ENCODE results near the gene SSH2. TPM values are rescaled to one million over a fixed set of nuclear protein-coding genes. Genes with fewer than 3 reads are reported as not detected.
"Not testable (repeated sequence)": the region's sequence is repeated elsewhere in the genome, so short reads cannot be mapped to it uniquely, and the experiment has no call there.

The SSH2 gene
- total RNA-seq, 5 donors from 2014 or later (not counting 1 experiment from before 2014, with no cell fraction given) = 76.2 to 115 (median 82.7) TPM

DNA sequence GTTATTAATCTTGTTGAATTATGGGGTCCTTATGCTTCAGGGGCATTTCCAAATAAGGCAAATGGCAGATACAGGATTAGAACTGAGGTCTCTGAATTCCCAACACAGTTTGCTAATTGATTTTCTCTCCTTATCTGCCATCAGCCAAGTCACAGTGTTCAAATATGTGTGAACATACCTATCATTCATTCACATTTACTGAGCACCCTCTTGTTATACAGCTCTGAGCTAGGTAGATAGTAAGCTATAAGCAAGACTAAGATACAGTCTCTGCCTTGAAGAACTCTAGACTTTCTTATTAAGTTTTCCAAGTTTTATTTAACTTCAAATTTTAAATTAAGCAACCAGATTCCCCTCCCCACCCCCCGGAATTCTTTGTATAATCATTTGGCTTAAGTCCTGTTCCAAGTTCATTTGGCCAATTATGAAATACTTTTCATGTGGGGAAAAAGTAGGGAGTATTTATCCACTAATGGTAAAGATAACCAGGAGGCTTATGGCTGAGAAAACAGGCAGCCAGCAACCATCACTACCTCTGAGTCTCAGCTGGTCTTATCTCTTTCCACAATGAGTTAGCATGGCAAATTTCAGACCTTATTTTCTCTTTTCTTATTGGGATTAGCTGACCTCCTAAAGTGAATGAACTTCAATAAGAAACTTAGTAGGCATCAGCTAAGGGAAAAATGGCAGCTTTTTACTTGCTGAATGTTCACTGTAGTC is 275.9 kb downstream of the SSH2 start:
- H3K4me3 ChIP-seq (ENCODE audit: control insufficient read depth in 1 of 2, extremely low read depth in 1 of 2, low read length in 1 of 2) = no peak overlapping the region
- H3K27ac ChIP-seq (ENCODE audit: low read length) = no peak overlapping the region
- no peaks in the 10 kb centered on the region for H3K27me3 Mint-ChIP-seq
- peaks cover 35% of the 10 kb centered on the region for H3K36me3 Mint-ChIP-seq
- H3K4me1 ChIP-seq (ENCODE audit: control insufficient read depth in 1 of 2, extremely low read depth in 1 of 2, insufficient read depth in 2 of 2, low read length in 2 of 2) = peaks cover 0 to under 1% of the 10 kb centered on the region in 2 experiments
- no peak for ATAC-seq (replicated peaks in 1 of 4)
- peaks cover 2 to 6% (median 2%) of the 10 kb centered on the region in 3 donors for H3K4me1 Mint-ChIP-seq
- H3K27me3 ChIP-seq (replicated peaks in 1 of 2; ENCODE audit: control insufficient read depth in 2 of 2, extremely low read depth in 1 of 2, insufficient read depth in 2 of 2, low read length in 1 of 2) = no peaks in the 10 kb centered on the region
- DNase-seq = no peak
- ChIA-PET POLR2A (interaction anchor here in 1 of 2 donors (1.2 kb wide), 1 partner anchor 67 kb away, joined by 3 read pairs; no protein-coding TSS in a partner anchor), CTCF (interaction anchor here (0.5 to 1.4 kb wide), 4 partner anchors 15 to 154 kb away, joined by 3 to 6 read pairs (median 4); no protein-coding TSS in a partner anchor)
- peak overlapping the region in 1 of 2 donors; percentile 48 for H3K27ac Mint-ChIP-seq
- peaks cover 2 to 60% of the 10 kb centered on the region in 2 donors for H3K36me3 ChIP-seq (ENCODE audit: control insufficient read depth in 2 of 2, extremely low read depth in 1 of 2, insufficient read depth in 1 of 2, low read length in 1 of 2)
- no peaks in the 10 kb centered on the region for H3K9me3 ChIP-seq
- no peak overlapping the region for H3K4me3 Mint-ChIP-seq
- no peaks in the 10 kb centered on the region for H3K9me3 Mint-ChIP-seq
- WGBS (ENCODE audit: insufficient coverage) = no CpG with 5 or more reads among the region's 1 CpG

DNA sequence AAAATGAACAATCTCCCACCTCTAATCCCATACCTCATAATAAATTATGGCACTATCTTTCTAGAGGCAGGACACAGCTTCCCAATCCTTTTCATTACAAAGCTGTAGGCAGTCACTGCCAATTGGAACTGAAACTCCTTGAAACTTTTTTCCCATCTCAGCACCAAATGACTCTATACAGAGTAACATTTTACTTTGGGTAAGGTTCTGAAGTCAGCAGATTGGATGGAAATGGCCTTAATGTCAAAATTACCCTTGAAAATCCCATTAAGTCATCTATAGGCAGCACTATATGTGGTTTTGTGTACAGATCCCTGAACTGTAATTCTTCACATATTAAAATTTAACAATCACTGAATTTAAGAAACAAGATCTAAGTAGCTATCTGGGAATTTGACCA is 277.1 kb downstream of the SSH2 start:
- Histone ChIP-seq H3K4me1 (ENCODE audit: control insufficient read depth in 1 of 2, extremely low read depth in 1 of 2, insufficient read depth in 2 of 2, low read length in 2 of 2) (no peaks in the 10 kb centered on the region), H3K36me3 (ENCODE audit: control insufficient read depth in 2 of 2, extremely low read depth in 1 of 2, insufficient read depth in 1 of 2, low read length in 1 of 2) (peaks cover 0 to 64% of the 10 kb centered on the region in 2 donors), H3K27ac (ENCODE audit: low read length) (no peak overlapping the region), H3K9me3 (no peaks in the 10 kb centered on the region), H3K27me3 (replicated peaks in 1 of 2; ENCODE audit: control insufficient read depth in 2 of 2, extremely low read depth in 1 of 2, insufficient read depth in 2 of 2, low read length in 1 of 2) (no peaks in the 10 kb centered on the region), H3K4me3 (ENCODE audit: control insufficient read depth in 1 of 2, extremely low read depth in 1 of 2, low read length in 1 of 2) (no peak overlapping the region)
- no peak for DNase-seq
- Mint-ChIP-seq H3K27me3 (no peaks in the 10 kb centered on the region), H3K36me3 (peaks cover 39% of the 10 kb centered on the region), H3K9me3 (no peaks in the 10 kb centered on the region), H3K27ac (peak overlapping the region; percentile 11 to 60), H3K4me3 (no peak overlapping the region), H3K4me1 (peaks cover 0 to 13% (median 1%) of the 10 kb centered on the region in 3 donors)
- no peak for ATAC-seq (replicated peaks in 1 of 4)
- POLR2A ChIA-PET = no interaction called here
- CTCF ChIA-PET = no interaction called here

DNA sequence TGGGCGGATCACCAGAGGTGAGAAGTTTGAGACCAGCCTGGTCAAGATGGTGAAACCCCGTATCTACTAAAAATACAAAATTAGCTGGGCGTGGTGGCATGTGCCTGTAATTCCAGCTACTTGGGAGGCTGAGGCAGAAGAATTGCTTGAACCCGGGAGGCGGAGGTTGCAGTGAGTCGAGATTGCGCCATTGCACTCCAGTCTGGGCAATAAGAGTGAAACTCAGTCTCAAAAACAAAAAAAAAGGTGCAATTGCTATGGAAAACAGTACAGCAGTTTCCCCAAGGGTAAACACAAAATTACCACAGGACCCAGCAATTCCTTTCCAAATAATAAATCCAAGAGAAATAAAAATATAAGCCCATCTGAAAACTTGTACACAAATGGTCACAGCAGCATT is 278.1 kb downstream of the SSH2 start:
- H3K27me3 ChIP-seq (replicated peaks in 1 of 2; ENCODE audit: control insufficient read depth in 2 of 2, extremely low read depth in 1 of 2, insufficient read depth in 2 of 2, low read length in 1 of 2); H3K27me3 Mint-ChIP-seq; H3K4me3 ChIP-seq (ENCODE audit: control insufficient read depth in 1 of 2, extremely low read depth in 1 of 2, low read length in 1 of 2); H3K27ac Mint-ChIP-seq; H3K9me3 Mint-ChIP-seq; ATAC-seq (replicated peaks in 1 of 4); POLR2A ChIA-PET; H3K4me1 ChIP-seq (ENCODE audit: control insufficient read depth in 1 of 2, extremely low read depth in 1 of 2, insufficient read depth in 2 of 2, low read length in 2 of 2); H3K4me3 Mint-ChIP-seq; H3K27ac ChIP-seq (ENCODE audit: low read length); H3K9me3 ChIP-seq; DNase-seq; CTCF ChIA-PET: not testable (repeated sequence)
- peaks cover 0 to 15% (median 1%) of the 10 kb centered on the region in 3 donors for H3K4me1 Mint-ChIP-seq
- WGBS (ENCODE audit: insufficient coverage) = 91% methylated on average over 3 of the region's 7 CpGs
- H3K36me3 ChIP-seq (ENCODE audit: control insufficient read depth in 2 of 2, extremely low read depth in 1 of 2, insufficient read depth in 1 of 2, low read length in 1 of 2) = peaks cover 0 to 70% of the 10 kb centered on the region in 2 donors
- peaks cover 41% of the 10 kb centered on the region for H3K36me3 Mint-ChIP-seq

DNA sequence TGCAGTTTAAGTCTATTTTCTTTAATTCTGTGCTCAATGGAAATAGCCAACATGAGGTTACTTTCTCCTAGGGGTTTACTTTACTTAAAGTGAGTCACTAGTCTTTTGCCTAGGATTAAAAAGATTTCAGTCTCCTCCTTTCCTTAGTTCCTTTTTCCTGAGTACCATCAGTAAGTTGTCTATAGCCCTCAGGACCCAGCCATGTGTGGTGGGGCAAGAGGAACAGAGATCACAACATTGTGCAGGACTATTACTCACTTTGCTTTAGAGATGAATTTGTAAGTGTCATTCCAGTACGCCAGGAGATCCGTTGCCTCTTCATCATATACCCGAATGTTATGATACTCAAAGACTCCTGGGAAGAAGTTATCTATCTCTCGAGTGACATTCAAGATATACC is 279.6 kb downstream of the SSH2 start:
- ATAC-seq (replicated peaks in 1 of 4) (no peak), DNase-seq (no peak)
- no peak overlapping the region for H3K27ac ChIP-seq (ENCODE audit: low read length)
- H3K27ac Mint-ChIP-seq = no peak overlapping the region
- no peak overlapping the region for H3K4me3 ChIP-seq (ENCODE audit: control insufficient read depth in 1 of 2, extremely low read depth in 1 of 2, low read length in 1 of 2)
- 93% methylated on average over 2 of the region's 4 CpGs for WGBS (ENCODE audit: insufficient coverage)
- peaks cover 0 to 70% of the 10 kb centered on the region in 2 donors for H3K36me3 ChIP-seq (ENCODE audit: control insufficient read depth in 2 of 2, extremely low read depth in 1 of 2, insufficient read depth in 1 of 2, low read length in 1 of 2)
- H3K4me1 Mint-ChIP-seq = peaks cover 0 to 8% (median 1%) of the 10 kb centered on the region in 3 donors
- H3K9me3 Mint-ChIP-seq = no peaks in the 10 kb centered on the region
- no peaks in the 10 kb centered on the region for H3K4me1 ChIP-seq (ENCODE audit: control insufficient read depth in 1 of 2, extremely low read depth in 1 of 2, insufficient read depth in 2 of 2, low read length in 2 of 2)
- H3K27me3 ChIP-seq (replicated peaks in 1 of 2; ENCODE audit: control insufficient read depth in 2 of 2, extremely low read depth in 1 of 2, insufficient read depth in 2 of 2, low read length in 1 of 2) = no peaks in the 10 kb centered on the region
- H3K4me3 Mint-ChIP-seq = no peak overlapping the region
- H3K27me3 Mint-ChIP-seq = no peaks in the 10 kb centered on the region
- H3K36me3 Mint-ChIP-seq = peaks cover 36% of the 10 kb centered on the region
- ChIA-PET CTCF (no interaction called here), POLR2A (interaction anchor here in 1 of 2 donors (0.6 kb wide), 1 partner anchor 72 kb away, joined by 5 read pairs; no protein-coding TSS in a partner anchor)
- H3K9me3 ChIP-seq = no peaks in the 10 kb centered on the region

DNA sequence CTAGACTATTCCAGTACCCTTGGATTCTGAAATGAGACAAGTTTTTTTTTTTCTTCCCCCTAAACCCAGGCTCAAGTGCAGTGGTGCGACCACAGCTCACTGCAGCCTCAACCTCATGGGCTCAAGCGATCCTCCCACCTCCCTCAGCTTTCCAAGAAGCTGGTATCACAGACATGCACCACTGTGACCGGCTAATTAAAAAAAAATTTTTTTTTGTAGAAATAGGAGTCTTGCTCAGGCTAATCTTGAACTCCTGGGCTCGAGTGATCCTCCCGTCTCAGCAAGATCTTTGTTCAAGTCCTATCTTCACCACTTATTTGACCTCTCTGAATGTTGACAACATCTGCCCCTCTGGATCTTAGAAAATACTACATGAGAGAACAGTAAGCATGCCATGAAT is 280.7 kb downstream of the SSH2 start:
- DNase-seq = no peak
- Histone ChIP-seq H3K36me3 (ENCODE audit: control insufficient read depth in 2 of 2, extremely low read depth in 1 of 2, insufficient read depth in 1 of 2, low read length in 1 of 2) (peaks cover 0 to 70% of the 10 kb centered on the region in 2 donors), H3K4me1 (ENCODE audit: control insufficient read depth in 1 of 2, extremely low read depth in 1 of 2, insufficient read depth in 2 of 2, low read length in 2 of 2) (no peaks in the 10 kb centered on the region), H3K9me3 (no peaks in the 10 kb centered on the region), H3K27ac (ENCODE audit: low read length) (no peak overlapping the region), H3K4me3 (ENCODE audit: control insufficient read depth in 1 of 2, extremely low read depth in 1 of 2, low read length in 1 of 2) (no peak overlapping the region), H3K27me3 (replicated peaks in 1 of 2; ENCODE audit: control insufficient read depth in 2 of 2, extremely low read depth in 1 of 2, insufficient read depth in 2 of 2, low read length in 1 of 2) (no peaks in the 10 kb centered on the region)
- ATAC-seq (replicated peaks in 1 of 4) = no peak
- CTCF ChIA-PET = no interaction called here
- no peak overlapping the region for H3K4me3 Mint-ChIP-seq
- POLR2A ChIA-PET = no interaction called here
- H3K27me3 Mint-ChIP-seq = no peaks in the 10 kb centered on the region
- peaks cover 42% of the 10 kb centered on the region for H3K36me3 Mint-ChIP-seq
- H3K27ac Mint-ChIP-seq = peak overlapping the region; percentile 10 to 39
- H3K4me1 Mint-ChIP-seq = peaks cover 1 to 8% (median 2%) of the 10 kb centered on the region in 3 donors
- WGBS (ENCODE audit: insufficient coverage) = 100% methylated on average over 1 of the region's 5 CpGs
- H3K9me3 Mint-ChIP-seq = no peaks in the 10 kb centered on the region

DNA sequence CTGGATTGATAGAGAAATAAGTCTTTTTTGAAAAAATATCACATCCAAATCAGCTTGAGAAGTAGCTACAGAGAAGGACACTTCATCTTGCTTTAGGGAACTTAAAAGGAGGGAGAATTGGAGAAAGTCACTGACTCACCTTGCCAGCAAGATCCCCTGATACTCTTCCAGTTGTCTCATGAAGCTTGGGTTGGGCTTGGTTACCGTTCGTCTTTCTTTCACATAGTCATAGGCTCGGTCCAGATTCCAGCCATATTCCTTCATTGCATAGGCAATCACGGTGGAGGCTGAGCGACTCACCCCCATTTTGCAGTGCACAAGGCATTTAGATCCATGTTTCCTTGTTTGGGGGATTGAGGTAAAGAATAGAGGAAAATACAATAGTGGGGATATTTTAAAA is 282.0 kb downstream of the SSH2 start:
- Mint-ChIP-seq H3K4me3 (no peak overlapping the region), H3K27ac (peak overlapping the region in 1 of 2 donors; percentile 78), H3K4me1 (peaks cover 2 to 11% (median 3%) of the 10 kb centered on the region in 3 donors), H3K27me3 (no peaks in the 10 kb centered on the region), H3K36me3 (peaks cover 43% of the 10 kb centered on the region), H3K9me3 (no peaks in the 10 kb centered on the region)
- Histone ChIP-seq H3K9me3 (no peaks in the 10 kb centered on the region), H3K4me1 (ENCODE audit: control insufficient read depth in 1 of 2, extremely low read depth in 1 of 2, insufficient read depth in 2 of 2, low read length in 2 of 2) (no peaks in the 10 kb centered on the region), H3K4me3 (ENCODE audit: control insufficient read depth in 1 of 2, extremely low read depth in 1 of 2, low read length in 1 of 2) (no peak overlapping the region), H3K27me3 (replicated peaks in 1 of 2; ENCODE audit: control insufficient read depth in 2 of 2, extremely low read depth in 1 of 2, insufficient read depth in 2 of 2, low read length in 1 of 2) (no peaks in the 10 kb centered on the region), H3K27ac (ENCODE audit: low read length) (no peak overlapping the region), H3K36me3 (ENCODE audit: control insufficient read depth in 2 of 2, extremely low read depth in 1 of 2, insufficient read depth in 1 of 2, low read length in 1 of 2) (peaks cover 0 to 73% of the 10 kb centered on the region in 2 donors)
- DNase-seq (no peak), ATAC-seq (replicated peaks in 1 of 4) (no peak)
- POLR2A ChIA-PET = no interaction called here
- CTCF ChIA-PET = interaction anchor here in 1 of 2 donors (1.1 kb wide), 1 partner anchor 30 kb away, joined by 3 read pairs; no protein-coding TSS in a partner anchor
- 90% methylated on average over 3 of the region's 5 CpGs for WGBS (ENCODE audit: insufficient coverage)
